CD4-positive, alpha-beta T cell treated with Interferon gamma for 1 hour (primary cell): Measurements from ENCODE around the gene MAPK8IP1.

Experiments
- DNase-seq: peaks from one replicate; pipeline ENCODE4 v3.0.0-alpha.2; 2020

MAPK8IP1 gene

DNA sequence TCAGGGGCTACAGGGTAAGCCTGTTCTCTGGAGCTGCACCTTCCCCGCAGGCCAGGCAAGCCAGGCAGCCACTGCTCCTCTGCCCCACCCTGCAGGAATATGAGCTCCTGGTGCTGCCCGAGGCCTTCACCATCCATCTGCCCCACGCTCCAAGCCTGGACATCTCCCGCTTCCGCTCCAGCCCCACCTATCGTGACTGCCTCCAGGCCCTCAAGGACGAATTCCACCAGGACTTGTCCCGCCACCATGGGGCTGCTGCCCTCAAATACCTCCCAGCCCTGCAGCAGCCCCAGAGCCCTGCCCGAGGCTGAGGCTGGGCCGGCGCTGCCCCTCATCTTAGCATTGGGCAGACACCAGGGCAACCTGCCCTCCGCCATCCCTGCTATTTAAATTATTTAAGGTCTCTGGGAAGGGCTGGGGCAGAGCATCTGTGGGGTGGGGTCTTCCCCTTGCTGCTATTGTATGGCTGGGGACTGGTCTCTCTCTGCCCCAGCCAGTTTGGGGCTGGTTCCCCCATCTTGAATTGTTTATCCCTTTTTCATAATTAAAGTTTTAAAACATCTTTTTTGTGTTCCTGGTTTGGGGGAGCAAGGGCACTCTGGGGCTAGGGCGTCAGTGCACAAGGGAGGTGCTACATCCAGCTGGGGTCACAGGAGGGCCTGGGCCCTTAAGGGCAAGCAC, 43.2 kb downstream of the MAPK8IP1 start:
- DNase-seq, result no peak

DNA sequence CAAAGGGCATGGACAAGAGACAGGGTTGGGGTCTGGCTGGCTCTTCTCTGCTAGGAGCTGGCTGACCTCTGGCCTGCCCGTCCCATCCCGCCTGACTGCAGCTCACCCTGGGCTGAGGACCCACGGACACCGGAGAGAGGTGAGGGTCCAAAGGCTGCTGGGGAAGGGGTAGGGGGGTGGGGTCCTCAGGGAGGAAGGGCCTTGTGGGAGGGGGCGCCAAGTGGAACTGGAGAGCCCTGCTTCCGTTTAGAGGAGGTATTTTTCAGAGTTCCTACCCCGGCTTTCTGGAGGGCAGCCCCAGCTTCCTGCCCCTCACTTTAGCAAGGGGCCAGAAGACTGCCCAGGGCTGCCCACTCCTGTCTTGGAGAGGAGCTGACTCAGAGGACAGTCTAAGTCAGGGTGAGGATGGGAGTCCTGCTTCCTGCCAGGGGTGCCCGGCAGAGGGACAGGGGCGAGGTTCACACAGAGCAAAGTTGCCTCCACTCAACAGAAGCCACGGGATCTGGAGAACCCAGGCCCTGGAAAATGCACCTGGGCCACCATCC, 44.1 kb downstream of the MAPK8IP1 start:
- no peak for DNase-seq

DNA sequence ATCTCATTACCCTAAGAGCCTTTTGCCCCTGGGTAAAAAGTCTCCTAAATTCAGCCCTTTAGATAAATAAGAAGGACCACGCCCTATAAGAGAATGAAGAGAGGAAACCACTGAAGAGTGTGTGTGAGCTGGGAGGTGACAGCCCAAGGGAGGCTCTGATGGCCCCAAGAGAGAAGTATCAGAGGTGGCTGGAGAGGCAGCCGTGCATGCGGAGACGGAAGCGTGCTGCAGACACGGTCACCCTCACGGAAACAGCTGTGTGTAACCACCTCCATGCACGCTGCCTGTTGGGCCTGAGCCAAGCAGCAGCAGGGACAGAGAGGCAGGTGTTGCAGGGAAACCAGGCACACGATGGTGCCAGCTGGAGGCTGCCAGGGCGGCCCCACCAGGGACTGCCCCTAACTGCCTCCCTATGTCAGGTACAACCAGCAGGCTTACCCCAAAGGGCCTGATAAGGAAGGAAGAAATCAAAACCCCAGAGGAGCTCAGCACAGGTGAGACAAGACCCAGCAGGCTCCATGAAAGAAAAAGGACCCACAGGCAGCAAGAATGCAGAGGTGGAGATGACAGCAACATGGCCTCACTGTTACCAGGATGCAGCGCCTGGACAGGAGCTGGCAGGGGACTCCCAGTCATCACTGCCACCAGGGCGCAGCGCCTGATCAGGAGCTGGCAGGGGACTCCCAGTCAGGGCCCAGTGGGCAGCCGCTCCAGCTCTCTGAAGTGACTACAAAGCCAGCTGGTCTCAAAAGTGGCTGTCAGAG, 44.8 kb downstream of the MAPK8IP1 start:
- peak; percentile 84 for DNase-seq

DNA sequence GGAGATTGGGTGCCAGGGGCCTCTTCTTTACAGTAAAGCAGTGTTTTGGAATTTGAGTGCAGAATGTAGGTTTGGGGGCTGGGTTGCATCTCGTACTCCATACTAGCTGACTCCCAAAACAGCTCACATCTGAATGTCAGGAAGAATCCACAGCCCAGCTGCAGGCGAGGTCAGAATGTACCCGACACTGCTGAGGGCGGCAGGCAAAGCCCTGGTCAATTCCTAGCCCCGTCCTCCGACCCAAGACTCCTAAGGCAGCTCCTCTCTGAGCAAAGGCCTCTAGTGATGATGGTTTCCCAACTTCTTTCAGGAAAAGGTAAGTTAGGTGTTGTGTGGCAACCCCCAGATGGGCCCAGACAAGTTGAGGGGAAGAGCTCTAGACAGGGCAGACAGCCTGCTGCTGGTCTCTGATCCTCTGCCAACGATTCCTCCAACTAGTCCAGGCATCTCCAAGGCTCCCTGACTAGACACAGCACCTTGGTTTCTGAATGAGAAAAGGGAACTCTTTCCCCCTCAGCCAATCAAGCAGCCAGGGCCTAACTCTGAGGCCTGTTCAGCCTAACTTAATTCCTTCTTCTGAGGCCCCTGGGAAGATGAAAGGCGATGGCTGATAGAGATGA, 45.6 kb downstream of the MAPK8IP1 start:
- DNase-seq, result no peak

DNA sequence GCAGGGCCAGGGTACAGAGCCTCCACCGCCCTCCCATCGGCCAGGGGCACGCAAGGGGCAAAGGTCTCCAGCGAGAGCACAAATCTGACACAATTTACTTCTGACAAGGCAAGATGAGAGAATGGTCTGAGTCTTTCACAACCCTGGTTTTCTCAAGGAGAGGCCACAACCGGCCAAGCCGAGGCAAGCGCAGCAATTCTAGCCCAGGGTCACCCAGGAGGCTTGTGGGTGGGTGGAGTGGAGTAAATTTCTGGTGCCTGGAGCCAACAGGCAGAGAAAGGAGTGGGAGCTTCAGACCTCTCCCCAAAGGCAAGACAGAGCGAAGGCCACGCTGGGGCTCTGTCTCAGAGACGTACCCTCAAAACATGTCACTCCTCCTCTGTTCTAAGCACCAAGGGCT, 46.3 kb downstream of the MAPK8IP1 start:
- no peak for DNase-seq

DNA sequence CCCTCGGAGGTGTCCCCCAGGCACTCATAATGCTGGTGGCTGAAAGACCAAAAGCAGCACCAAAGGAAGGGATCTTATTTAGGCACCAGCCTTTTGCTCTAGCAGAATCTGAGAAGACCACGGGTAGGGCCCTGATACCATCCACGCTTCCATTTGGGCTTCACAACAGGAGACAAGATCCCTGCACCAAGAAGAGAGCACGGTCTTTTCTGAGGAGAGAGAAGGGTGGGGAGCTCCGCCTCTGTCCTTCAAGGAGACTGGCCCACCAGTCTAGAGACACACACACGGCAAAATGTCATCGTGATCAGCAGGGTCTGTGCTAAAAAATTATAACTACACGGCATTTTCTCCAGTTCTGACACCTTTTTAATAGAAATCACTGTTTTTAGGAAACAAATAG, 46.8 kb downstream of the MAPK8IP1 start:
- no peak for DNase-seq

DNA sequence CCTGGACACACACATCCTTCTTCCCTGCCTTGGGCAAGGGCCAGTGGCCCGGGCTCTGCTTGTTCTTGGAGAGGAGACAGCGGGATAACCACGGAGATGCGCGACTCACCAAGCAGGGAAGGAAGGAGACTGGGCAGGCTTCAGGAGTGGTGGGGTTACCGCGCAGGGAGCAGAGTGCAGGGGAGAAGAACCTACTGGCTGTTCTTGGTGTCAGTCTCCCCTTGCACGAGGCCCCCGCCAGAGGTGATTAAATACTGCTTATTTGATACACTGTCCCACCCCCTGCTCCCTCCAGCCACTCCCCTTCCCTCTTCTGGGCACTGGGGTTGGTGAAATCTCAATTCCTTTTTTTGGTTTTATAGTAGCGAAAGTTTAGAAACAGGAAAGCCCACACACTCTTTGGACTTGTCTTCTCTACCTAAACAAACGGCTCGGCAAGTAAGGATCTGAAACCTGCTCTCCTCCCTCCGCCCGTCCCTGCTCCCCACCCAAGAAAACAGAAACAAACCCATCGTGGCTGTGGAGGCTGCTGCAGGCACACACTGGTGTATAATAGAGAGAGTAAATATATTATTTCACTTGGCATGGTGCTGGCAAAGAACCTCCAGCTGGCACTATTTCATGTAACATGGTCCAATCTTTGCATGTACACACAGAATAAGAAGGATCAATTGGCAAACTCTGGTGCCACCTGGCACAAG, 47.8 kb downstream of the MAPK8IP1 start:
- peak; percentile 62 for DNase-seq

DNA sequence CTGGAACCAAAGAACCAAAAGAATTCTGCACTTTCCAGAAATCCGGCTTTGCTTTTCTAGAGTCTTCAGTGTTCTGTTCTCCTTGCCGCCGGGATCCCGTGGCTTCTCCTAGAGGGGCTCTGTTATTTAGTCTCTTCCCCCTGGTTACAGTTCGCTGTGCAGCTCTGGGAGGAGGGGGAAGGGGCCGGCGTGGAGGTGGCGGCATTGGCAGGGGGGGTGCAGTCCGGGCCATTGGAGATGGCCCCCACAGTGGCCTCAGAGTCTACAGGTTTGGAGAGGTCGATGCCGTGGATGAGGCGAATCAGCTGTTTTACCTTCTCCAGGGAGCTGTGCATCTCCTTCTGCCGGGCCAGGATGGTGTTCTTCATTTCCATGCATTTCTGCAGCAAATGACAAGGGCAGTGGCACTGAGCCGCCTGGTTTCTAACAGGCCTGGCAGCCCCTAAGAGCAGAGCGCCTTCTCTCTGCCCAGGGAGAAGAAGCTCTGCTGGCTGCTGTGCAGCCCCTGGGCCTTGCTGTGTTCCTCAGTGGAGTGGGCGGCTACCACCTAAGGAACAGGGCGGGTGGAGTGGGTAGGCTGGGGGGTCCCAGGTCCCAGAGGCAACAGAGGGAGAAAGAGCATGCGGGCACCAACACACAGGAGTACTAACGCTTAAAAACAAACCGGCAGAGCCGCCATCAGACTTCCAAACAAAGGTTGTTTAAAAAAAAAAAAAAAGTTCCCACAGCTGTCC, 48.6 kb downstream of the MAPK8IP1 start:
- no peak for DNase-seq

DNA sequence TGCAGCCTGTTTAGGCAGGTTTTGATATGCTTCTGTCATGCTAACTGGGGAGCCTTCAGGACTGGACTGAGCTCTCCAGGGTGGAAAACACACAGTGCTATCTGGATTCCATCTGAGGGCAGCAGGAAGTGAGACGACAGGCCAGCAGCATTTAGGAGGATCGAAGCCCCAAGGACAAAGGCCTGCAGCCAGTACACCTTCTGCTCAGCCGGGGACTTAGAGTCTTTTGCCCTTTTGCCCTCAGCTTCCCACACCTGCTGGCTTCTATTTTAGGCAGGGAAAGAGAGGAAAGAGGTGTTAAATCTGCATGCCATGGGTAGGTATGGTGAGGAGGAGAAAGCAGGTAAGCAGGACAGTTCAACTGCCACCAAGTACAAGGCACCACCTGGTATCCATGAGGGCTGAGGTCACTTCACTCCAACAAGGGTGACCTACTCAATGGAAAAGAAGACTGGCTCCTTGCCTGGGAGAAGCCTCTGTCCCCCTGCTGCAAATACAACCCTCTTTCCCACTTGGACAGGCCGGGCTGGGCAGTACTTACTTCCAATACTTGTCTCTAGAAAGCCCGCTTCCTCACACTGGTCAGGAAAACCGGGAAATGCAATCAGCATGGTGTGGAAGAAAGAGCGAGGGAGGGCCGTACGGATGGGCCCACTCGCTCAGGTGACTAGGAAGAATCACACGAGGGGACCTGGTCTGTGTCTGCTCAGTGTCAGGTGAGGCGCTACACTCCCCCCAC, 49.3 kb downstream of the MAPK8IP1 start:
- DNase-seq, result no peak

DNA sequence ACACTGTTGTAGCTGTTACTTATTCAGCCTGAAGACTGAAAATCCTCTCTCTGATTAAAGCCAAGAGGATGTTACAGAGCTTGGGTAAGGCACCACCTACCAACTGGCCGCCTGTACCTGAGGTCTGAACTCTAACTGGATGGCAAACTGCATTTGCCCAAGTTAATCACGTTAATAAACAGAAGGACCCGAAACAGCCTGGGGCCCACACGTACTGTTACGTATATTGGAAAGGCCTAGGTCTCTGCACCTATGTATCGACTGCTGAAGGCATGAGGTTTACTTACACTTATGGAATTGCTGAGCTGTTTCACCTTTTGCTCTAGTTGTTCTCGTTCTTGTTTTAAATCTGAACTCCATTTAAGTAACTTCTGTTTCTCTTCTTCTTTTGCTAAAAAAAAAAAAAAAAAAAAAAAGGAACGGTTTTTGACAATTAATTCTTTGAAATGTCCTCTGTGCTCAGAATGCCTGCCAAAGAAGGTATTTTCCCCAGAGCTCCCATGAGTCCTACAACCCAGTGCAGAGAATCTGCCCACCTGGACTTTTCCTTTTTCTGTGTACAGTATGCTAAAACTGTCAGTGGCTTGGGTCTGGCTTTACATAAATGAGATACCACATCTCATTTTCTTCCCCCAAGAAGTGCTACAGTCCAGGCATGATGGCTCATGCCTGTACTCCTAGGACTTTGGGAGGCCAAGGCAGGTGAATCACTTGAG, 50.1 kb downstream of the MAPK8IP1 start:
- no peak for DNase-seq

DNA sequence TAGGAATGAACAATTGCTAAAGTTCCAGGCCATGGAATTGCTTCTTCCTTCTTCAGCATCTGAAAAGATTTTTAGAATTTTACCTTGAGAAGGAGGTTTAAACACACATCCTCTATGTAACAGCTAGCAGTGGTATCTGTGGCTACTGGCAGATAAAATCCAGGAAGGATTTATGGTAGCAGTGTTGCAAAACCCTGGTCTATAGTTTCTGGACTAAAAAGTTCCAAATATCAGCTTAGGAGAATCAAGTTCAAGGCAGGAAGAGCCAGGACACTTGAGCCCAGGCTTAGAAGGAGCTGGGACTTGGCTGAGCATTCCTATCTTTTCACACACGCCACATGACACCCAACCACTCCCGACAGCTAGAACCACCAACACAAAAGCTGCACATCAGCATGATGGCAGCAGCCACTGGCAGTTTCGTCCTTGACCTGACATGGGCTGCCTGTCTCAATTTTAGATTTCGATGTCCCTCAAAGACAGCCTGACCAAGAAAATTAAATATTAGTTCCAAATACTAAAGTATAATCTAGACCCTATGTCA, 51.1 kb downstream of the MAPK8IP1 start:
- DNase-seq, result no peak

DNA sequence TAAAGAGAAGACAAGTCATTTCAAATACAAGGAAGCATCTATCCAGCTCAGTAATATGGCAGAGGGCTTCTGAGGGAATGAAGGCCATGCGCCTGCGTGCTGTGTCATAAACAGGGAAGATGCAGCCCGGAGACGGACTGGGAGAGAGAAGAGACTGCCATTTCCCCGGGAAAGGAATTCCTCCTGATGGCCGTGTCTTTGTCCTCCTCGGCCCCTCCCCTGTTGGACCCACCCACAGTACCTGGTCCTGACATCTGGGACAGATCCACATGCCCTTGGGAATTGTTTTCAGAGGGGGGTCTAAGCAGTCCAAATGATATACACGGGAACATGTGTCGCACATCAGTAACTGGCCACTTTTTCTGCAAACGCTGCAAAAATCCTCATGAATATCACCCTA, 52.5 kb downstream of the MAPK8IP1 start:
- DNase-seq, result no peak

DNA sequence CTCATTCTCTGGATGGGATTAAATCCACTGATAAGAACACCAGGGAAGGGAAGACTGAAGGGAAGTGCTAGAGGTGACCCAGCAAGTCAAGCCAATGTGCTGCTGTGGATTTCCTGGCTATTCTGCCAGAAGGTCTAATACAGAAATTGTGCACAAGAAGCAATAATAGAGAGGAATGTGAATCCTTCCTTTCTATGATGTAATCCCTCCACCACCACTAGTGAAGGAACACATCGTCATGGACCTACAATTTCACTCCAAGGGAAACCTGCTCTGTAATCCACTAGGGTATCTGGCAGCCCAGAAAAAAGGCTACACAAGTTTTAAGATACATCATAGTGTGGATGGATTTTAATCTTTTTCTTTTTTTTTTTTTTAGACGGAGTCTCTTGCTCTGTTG, 54.4 kb downstream of the MAPK8IP1 start:
- DNase-seq, result no peak

DNA sequence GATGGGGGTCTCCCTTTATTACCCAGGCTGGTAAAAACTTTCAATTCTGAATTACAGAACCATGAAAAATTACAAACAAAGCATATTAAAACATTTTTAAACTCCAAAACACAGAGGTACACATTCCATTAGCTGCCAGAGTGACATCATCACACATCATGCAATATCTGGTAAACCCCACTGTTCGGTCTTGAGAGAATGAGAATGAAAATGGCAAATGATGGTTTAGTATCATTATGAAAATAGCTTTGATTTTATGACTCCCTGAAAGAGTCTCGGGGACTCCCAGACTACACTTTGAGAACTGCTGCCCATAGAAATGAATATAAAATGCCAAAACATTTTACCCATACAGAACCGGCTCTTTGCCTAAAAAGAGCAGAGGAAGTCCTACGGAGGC, 55.8 kb downstream of the MAPK8IP1 start:
- no peak for DNase-seq

DNA sequence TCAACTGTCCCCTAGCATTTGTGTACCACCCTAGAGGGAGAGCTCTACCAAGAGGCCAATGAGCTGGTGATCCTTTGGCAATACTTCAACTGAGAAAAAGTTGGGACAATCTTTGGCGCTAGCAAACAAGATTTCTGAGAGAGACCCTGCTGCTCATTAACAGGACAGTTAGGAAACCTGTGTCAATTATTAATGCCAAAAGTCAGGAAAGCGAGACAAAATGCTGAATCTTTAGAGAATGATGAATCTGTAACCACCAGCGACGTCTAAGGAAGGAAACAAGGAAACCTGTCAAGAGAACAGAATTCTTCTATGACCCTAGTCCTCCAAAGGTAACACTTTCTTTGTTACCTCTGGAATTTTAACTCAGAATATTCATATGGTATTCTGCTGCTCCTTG, 56.9 kb downstream of the MAPK8IP1 start:
- DNase-seq, result no peak

DNA sequence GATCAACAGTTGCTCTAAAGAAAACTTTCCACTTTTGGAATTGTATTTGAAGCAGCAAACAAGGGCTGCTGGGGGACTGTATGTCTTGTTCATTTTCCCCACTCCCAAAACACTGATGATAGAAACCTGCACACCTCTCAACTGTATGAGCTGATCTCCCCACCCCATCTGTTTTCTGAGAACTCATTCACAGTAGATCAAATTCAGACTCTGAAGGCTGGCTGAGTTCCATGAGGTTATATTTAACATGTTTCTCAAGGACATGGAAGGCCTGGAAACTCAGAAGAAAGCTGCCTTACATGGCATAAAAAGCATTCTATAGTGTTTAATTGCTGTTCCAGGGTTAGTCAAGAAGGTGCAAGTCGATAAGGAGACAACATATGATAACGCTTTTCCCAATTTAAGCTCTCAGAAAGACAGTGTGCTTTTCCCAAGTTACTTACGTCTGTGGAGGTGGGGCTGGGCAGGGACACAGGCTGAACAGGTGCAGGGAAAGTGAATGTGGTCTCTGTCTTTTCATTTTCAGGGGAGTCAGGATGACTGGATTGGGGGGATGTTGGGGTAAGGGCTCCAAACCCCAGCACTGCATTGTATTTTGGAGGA, 60.0 kb downstream of the MAPK8IP1 start:
- no peak for DNase-seq

DNA sequence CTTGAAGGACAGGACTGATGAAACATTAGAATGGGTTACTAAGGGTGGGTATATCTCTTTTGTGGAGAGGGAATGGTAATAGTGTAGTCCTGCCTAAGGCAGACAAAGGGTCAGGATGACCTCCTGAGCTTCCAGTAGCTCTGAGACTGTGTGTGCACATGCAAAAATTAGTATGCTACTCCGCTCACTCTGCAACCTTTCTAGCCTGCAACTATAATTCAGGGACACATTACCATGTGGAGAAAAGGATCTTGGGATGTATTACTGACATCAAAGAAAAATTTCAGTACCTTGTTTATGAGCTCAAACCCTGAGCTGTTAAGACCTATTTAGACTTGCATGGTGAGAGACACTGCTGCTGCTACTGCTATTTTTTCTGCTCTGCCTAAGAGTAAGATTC, 62.4 kb downstream of the MAPK8IP1 start:
- DNase-seq, result no peak

DNA sequence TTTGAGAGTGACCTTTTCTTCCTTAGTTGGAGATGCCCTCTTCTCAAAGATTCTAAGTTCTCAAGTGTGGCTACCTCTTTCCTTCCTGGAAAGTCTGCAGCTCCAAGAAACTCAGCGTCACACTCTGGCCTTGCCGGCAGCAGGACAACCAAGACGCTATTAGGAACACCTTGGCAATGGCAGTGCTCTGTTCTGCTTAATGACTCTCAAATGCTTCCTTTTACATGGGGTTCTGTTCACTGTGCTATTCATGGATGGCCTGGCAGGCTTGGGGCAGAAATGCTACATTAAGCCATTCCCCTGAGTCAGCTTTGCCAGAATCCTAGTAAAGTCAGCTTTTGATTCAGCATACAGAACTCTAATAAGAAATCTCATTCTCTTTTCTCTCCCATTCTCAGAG, 62.9 kb downstream of the MAPK8IP1 start:
- no peak for DNase-seq

DNA sequence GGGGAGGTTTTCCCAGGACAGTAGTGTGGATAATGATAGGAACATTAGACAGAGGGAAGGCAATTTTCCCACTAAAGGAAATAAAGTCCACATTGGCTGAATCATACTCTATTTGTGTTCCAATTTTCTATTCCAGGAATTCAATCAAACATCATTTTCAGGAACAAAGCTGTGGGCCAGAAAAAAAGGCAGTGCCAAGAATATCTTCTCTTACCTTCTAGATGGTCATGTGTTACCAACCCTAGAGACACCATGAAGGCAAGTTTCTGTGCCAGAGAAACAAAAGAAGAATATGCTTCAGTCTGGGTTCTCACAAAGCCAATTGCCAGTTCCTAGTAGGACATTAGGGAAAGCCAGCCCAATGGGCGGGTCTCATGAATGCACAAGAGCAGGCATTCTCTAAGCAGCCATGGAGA, 64.5 kb downstream of the MAPK8IP1 start:
- DNase-seq, result no peak
